ENCODE measurements around the gene SLC9A4.
"Not testable (repeated sequence)": the region's sequence is repeated elsewhere in the genome, so short reads cannot be mapped to it uniquely, and the experiment has no call there.

SLC9A4 gene

GRCh38 chr2:102551329-102552096 is 78.5 kb downstream of the SLC9A4 start:
- CTCF ChIA-PET: no interaction called here

GRCh38 chr2:102553601-102554000 is 80.6 kb downstream of the SLC9A4 start:
- no CpG with 5 or more reads among the region's 1 CpG for WGBS (ENCODE audit: insufficient coverage)
- H3K36me3 ChIP-seq (ENCODE audit: control insufficient read depth in 4 of 4, insufficient read depth in 4 of 4, low read length in 3 of 4): no peaks in the 10 kb centered on the region
- no peaks in the 10 kb centered on the region for H3K4me1 ChIP-seq (ENCODE audit: control extremely low read depth in 1 of 4, control insufficient read depth in 4 of 4, insufficient read depth in 4 of 4, low read length in 3 of 4)
- no peak overlapping the region for H3K27ac ChIP-seq (ENCODE audit: insufficient read depth in 1 of 2, low read depth in 1 of 2, low read length in 2 of 2, poor library complexity in 1 of 2, severe bottlenecking in 2 of 2)
- CTCF ChIA-PET: interaction anchor here (1.1 kb wide), 1 partner anchor 10 kb away, joined by 4 read pairs; no protein-coding TSS in a partner anchor
- peaks cover 0 to 21% (median 2%) of the 10 kb centered on the region in 5 experiments for H3K9me3 ChIP-seq (ENCODE audit: control extremely low read depth in 1 of 5, control insufficient read depth in 4 of 5, insufficient read depth in 2 of 5, low read depth in 1 of 5, low read length in 4 of 5)
- no peak for DNase-seq
- no peaks in the 10 kb centered on the region for H3K27me3 ChIP-seq (replicated peaks in 2 of 5; ENCODE audit: control insufficient read depth in 4 of 5, insufficient read depth in 5 of 5, low read length in 4 of 5)
- no peak overlapping the region for H3K4me3 ChIP-seq (ENCODE audit: control insufficient read depth in 1 of 7, extremely low read depth in 1 of 7, insufficient read depth in 4 of 7, low read depth in 2 of 7, low read length in 6 of 7)
- POLR2A ChIA-PET: no interaction called here

More at GRCh38 chr2:102551329-102552096, 78.5 kb downstream of the SLC9A4 start:
- no peak overlapping the region for H3K27ac ChIP-seq (ENCODE audit: insufficient read depth in 1 of 2, low read depth in 1 of 2, low read length in 2 of 2, poor library complexity in 1 of 2, severe bottlenecking in 2 of 2)
- H3K27me3 ChIP-seq (replicated peaks in 2 of 5; ENCODE audit: control insufficient read depth in 4 of 5, insufficient read depth in 5 of 5, low read length in 4 of 5): no peaks in the 10 kb centered on the region
- WGBS (ENCODE audit: insufficient coverage): 80% methylated on average over 1 of the region's 2 CpGs
- no peaks in the 10 kb centered on the region for H3K36me3 ChIP-seq (ENCODE audit: control insufficient read depth in 4 of 4, insufficient read depth in 4 of 4, low read length in 3 of 4)
- no peak for DNase-seq
- peaks cover 0 to 24% (median 5%) of the 10 kb centered on the region in 5 experiments for H3K9me3 ChIP-seq (ENCODE audit: control extremely low read depth in 1 of 5, control insufficient read depth in 4 of 5, insufficient read depth in 2 of 5, low read depth in 1 of 5, low read length in 4 of 5)
- no peaks in the 10 kb centered on the region for H3K4me1 ChIP-seq (ENCODE audit: control extremely low read depth in 1 of 4, control insufficient read depth in 4 of 4, insufficient read depth in 4 of 4, low read length in 3 of 4)
- no peak overlapping the region for H3K4me3 ChIP-seq (ENCODE audit: control insufficient read depth in 1 of 7, extremely low read depth in 1 of 7, insufficient read depth in 4 of 7, low read depth in 2 of 7, low read length in 6 of 7)
- POLR2A ChIA-PET: no interaction called here

DNA sequence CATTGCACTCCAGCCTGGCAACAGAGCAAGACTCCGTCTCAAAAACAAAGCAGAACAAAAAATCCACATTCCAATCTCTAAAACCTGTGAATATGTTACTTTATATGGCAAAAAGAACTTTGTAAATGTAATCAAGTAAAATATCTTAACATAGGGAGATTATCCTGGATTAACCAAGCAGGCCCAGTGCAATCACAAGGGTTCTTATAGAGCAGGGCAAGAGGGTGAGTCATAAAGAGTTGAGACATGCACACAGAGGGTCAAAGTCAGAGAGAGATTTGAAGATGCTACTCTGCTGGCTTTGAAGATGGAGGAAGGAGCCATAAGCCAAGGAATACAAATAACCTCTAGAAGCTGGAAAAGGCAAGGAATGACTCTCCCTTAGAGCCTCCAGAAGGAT is 85.4 kb downstream of the SLC9A4 start:
- H3K27ac ChIP-seq (ENCODE audit: insufficient read depth in 1 of 2, low read depth in 1 of 2, low read length in 2 of 2, poor library complexity in 1 of 2, severe bottlenecking in 2 of 2): no peak overlapping the region
- no peaks in the 10 kb centered on the region for H3K36me3 ChIP-seq (ENCODE audit: control insufficient read depth in 4 of 4, insufficient read depth in 4 of 4, low read length in 3 of 4)
- ChIA-PET POLR2A (no interaction called here), CTCF (no interaction called here)
- H3K4me1 ChIP-seq (ENCODE audit: control extremely low read depth in 1 of 4, control insufficient read depth in 4 of 4, insufficient read depth in 4 of 4, low read length in 3 of 4): no peaks in the 10 kb centered on the region
- no CpG with 5 or more reads among the region's 1 CpG for WGBS (ENCODE audit: insufficient coverage)
- H3K9me3 ChIP-seq (ENCODE audit: control extremely low read depth in 1 of 5, control insufficient read depth in 4 of 5, insufficient read depth in 2 of 5, low read depth in 1 of 5, low read length in 4 of 5): no peaks in the 10 kb centered on the region
- no peak overlapping the region for H3K4me3 ChIP-seq (ENCODE audit: control insufficient read depth in 1 of 7, extremely low read depth in 1 of 7, insufficient read depth in 4 of 7, low read depth in 2 of 7, low read length in 6 of 7)
- no peaks in the 10 kb centered on the region for H3K27me3 ChIP-seq (replicated peaks in 2 of 5; ENCODE audit: control insufficient read depth in 4 of 5, insufficient read depth in 5 of 5, low read length in 4 of 5)
- no peak for DNase-seq

- H3K4me3 ChIP-seq (ENCODE audit: control insufficient read depth in 1 of 7, extremely low read depth in 1 of 7, insufficient read depth in 4 of 7, low read depth in 2 of 7, low read length in 6 of 7): not testable (repeated sequence)
Observed at GRCh38 chr2:102562542-102562941, 89.5 kb downstream of the SLC9A4 start.

DNA sequence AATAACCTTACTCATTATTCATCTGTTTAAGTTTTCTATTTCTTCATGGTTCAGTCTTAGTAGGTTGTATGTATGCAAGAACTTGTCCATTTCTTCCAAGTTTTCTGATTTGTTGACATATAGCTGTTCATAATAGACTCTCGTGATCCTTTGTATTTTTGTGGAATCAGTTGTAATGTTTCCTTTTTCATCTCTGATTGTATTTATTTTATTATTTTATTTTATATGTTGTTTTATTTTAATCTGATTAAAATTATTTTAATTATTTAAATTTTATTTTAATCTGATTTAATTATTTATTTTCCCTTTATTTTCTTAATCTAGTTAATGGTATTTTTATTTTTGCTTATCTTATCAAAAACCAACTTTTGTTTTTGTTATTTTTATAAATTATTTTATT is 102.9 kb downstream of the SLC9A4 start:
- ChIA-PET POLR2A (no interaction called here), CTCF (no interaction called here)
- H3K4me3 ChIP-seq (ENCODE audit: control insufficient read depth in 1 of 7, extremely low read depth in 1 of 7, insufficient read depth in 4 of 7, low read depth in 2 of 7, low read length in 6 of 7): no peak overlapping the region
- no CpG with 5 or more reads among the region's 1 CpG for WGBS (ENCODE audit: insufficient coverage)
- no peaks in the 10 kb centered on the region for H3K36me3 ChIP-seq (ENCODE audit: control insufficient read depth in 4 of 4, insufficient read depth in 4 of 4, low read length in 3 of 4)
- no peak overlapping the region for H3K27ac ChIP-seq (ENCODE audit: insufficient read depth in 1 of 2, low read depth in 1 of 2, low read length in 2 of 2, poor library complexity in 1 of 2, severe bottlenecking in 2 of 2)
- peaks cover 0 to 12% (median 1%) of the 10 kb centered on the region in 5 experiments for H3K9me3 ChIP-seq (ENCODE audit: control extremely low read depth in 1 of 5, control insufficient read depth in 4 of 5, insufficient read depth in 2 of 5, low read depth in 1 of 5, low read length in 4 of 5)
- no peak for DNase-seq
- H3K4me1 ChIP-seq (ENCODE audit: control extremely low read depth in 1 of 4, control insufficient read depth in 4 of 4, insufficient read depth in 4 of 4, low read length in 3 of 4): no peaks in the 10 kb centered on the region
- H3K27me3 ChIP-seq (replicated peaks in 2 of 5; ENCODE audit: control insufficient read depth in 4 of 5, insufficient read depth in 5 of 5, low read length in 4 of 5): no peaks in the 10 kb centered on the region

More at GRCh38 chr2:102562542-102562941, 89.5 kb downstream of the SLC9A4 start:
- H3K27ac ChIP-seq (ENCODE audit: insufficient read depth in 1 of 2, low read depth in 1 of 2, low read length in 2 of 2, poor library complexity in 1 of 2, severe bottlenecking in 2 of 2); H3K27me3 ChIP-seq (replicated peaks in 2 of 5; ENCODE audit: control insufficient read depth in 4 of 5, insufficient read depth in 5 of 5, low read length in 4 of 5); POLR2A ChIA-PET; H3K9me3 ChIP-seq (ENCODE audit: control extremely low read depth in 1 of 5, control insufficient read depth in 4 of 5, insufficient read depth in 2 of 5, low read depth in 1 of 5, low read length in 4 of 5); CTCF ChIA-PET; H3K36me3 ChIP-seq (ENCODE audit: control insufficient read depth in 4 of 4, insufficient read depth in 4 of 4, low read length in 3 of 4); H3K4me1 ChIP-seq (ENCODE audit: control extremely low read depth in 1 of 4, control insufficient read depth in 4 of 4, insufficient read depth in 4 of 4, low read length in 3 of 4): not testable (repeated sequence)
- WGBS (ENCODE audit: insufficient coverage): 100% methylated on average over 1 of the region's 1 CpG
- DNase-seq: peak in 2 of 3 donors; percentile 3 to 6

DNA sequence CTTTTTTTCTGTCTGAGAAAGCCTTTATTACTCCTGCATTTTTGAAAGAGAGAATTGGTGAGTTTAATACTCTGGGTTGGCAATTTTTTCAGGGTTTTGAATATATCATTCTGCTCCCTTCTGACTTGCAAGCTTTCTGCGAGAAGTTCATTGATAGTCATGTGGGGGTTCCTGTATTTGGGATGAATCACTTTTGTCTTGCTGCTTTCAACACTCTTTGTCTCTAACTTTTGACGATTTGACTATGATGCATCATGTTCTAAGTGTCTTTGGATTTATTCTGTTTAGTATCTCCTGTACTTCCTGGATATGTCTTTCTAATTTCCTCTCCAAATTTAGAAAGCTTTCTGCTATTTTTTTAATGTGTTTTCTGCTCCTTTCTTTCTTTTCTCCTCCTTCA is 105.3 kb downstream of the SLC9A4 start:
- no peak for DNase-seq
- Histone ChIP-seq H3K9me3 (ENCODE audit: control extremely low read depth in 1 of 5, control insufficient read depth in 4 of 5, insufficient read depth in 2 of 5, low read depth in 1 of 5, low read length in 4 of 5) (peaks cover 0 to 12% (median 1%) of the 10 kb centered on the region in 5 experiments), H3K4me3 (ENCODE audit: control insufficient read depth in 1 of 7, extremely low read depth in 1 of 7, insufficient read depth in 4 of 7, low read depth in 2 of 7, low read length in 6 of 7) (no peak overlapping the region), H3K36me3 (ENCODE audit: control insufficient read depth in 4 of 4, insufficient read depth in 4 of 4, low read length in 3 of 4) (no peaks in the 10 kb centered on the region), H3K27ac (ENCODE audit: insufficient read depth in 1 of 2, low read depth in 1 of 2, low read length in 2 of 2, poor library complexity in 1 of 2, severe bottlenecking in 2 of 2) (no peak overlapping the region), H3K4me1 (ENCODE audit: control extremely low read depth in 1 of 4, control insufficient read depth in 4 of 4, insufficient read depth in 4 of 4, low read length in 3 of 4) (peaks cover 0 to 6% (median 0%) of the 10 kb centered on the region in 4 experiments), H3K27me3 (replicated peaks in 2 of 5; ENCODE audit: control insufficient read depth in 4 of 5, insufficient read depth in 5 of 5, low read length in 4 of 5) (no peaks in the 10 kb centered on the region)
- WGBS (ENCODE audit: insufficient coverage): no CpG with 5 or more reads among the region's 2 CpGs
- POLR2A ChIA-PET: no interaction called here
- CTCF ChIA-PET: no interaction called here

DNA sequence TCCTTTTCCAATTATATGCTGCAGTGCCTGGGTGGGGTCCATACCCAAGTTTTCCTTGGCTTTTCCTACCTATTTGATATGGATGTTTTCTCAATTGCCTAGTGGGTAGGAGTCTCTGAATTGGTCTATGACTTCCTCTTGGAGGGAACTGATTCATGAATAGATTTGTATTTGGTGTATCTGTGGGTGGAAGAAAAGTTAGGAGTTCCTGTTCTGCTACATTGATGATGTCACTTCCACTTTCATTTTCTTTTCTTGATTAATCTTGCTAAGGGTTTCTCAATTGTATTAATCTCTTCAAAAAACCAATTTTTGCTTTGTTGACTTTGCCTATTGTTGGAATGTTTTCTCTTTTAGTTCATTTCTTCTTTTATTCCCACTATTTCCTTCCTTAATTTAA is 108.9 kb downstream of the SLC9A4 start:
- DNase-seq: peak in 2 of 3 donors; percentile 25 to 45
- CTCF ChIA-PET: no interaction called here
- H3K4me1 ChIP-seq (ENCODE audit: control extremely low read depth in 1 of 4, control insufficient read depth in 4 of 4, insufficient read depth in 4 of 4, low read length in 3 of 4): peaks cover 0 to 6% (median 0%) of the 10 kb centered on the region in 4 experiments
- no peak overlapping the region for H3K27ac ChIP-seq (ENCODE audit: insufficient read depth in 1 of 2, low read depth in 1 of 2, low read length in 2 of 2, poor library complexity in 1 of 2, severe bottlenecking in 2 of 2)
- no peaks in the 10 kb centered on the region for H3K27me3 ChIP-seq (replicated peaks in 2 of 5; ENCODE audit: control insufficient read depth in 4 of 5, insufficient read depth in 5 of 5, low read length in 4 of 5)
- no peak overlapping the region for H3K4me3 ChIP-seq (ENCODE audit: control insufficient read depth in 1 of 7, extremely low read depth in 1 of 7, insufficient read depth in 4 of 7, low read depth in 2 of 7, low read length in 6 of 7)
- H3K36me3 ChIP-seq (ENCODE audit: control insufficient read depth in 4 of 4, insufficient read depth in 4 of 4, low read length in 3 of 4): no peaks in the 10 kb centered on the region
- peaks cover 0 to 6% (median 0%) of the 10 kb centered on the region in 5 experiments for H3K9me3 ChIP-seq (ENCODE audit: control extremely low read depth in 1 of 5, control insufficient read depth in 4 of 5, insufficient read depth in 2 of 5, low read depth in 1 of 5, low read length in 4 of 5)
- POLR2A ChIA-PET: no interaction called here
